ENCODE data around the gene MYO6.

DNA sequence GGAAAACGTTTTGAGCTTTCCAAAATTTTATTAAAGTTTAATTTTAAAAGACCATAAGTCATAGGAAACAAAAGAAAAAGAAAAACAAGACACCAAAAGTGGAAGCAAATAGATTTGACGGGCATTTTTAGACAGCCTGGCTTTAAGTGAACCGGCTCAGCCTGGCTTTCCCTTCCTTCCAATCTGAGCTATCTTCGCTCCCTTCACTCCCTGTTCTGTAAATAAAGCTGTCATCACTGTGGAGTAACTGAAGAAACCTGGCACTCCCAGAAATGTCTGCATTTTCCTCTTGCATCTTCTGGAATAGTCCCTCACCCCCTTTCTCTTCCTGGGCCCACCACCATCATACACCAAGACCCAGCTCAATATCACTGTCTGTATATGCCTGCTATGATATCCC lies 191.5 kb downstream of the MYO6 start:
- TF ChIP-seq EZH2 (IDR thresholded peaks at IDR 0.05; ENCODE audit: borderline replicate concordance, low read depth, low read length, severe bottlenecking) = no peak
- TF ChIP-seq, protein P1, sequence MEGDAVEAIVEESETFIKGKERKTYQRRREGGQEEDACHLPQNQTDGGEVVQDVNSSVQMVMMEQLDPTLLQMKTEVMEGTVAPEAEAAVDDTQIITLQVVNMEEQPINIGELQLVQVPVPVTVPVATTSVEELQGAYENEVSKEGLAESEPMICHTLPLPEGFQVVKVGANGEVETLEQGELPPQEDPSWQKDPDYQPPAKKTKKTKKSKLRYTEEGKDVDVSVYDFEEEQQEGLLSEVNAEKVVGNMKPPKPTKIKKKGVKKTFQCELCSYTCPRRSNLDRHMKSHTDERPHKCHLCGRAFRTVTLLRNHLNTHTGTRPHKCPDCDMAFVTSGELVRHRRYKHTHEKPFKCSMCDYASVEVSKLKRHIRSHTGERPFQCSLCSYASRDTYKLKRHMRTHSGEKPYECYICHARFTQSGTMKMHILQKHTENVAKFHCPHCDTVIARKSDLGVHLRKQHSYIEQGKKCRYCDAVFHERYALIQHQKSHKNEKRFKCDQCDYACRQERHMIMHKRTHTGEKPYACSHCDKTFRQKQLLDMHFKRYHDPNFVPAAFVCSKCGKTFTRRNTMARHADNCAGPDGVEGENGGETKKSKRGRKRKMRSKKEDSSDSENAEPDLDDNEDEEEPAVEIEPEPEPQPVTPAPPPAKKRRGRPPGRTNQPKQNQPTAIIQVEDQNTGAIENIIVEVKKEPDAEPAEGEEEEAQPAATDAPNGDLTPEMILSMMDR (IDR thresholded peaks at IDR 0.05; ENCODE audit: borderline replicate concordance, extremely low read depth, low read length, poor library complexity, severe bottlenecking) = no peak
